Ureter (tissue), 1 donor: ENCODE results near the gene BUB1. TPM values are rescaled to one million over a fixed set of nuclear protein-coding genes. Genes with fewer than 3 reads are reported as not detected.
"Not testable (repeated sequence)": the region's sequence is repeated elsewhere in the genome, so short reads cannot be mapped to it uniquely, and the experiment has no call there.

Experiments
- DNase-seq: peaks from one replicate; pipeline ENCODE4 v3.0.0-alpha.2; 2020; ENCODE audit warnings: low spot score
- total RNA-seq: library from RNA; stranded (reverse); gene quantifications from one replicate; pipeline ENCODE4 v1.2.4, GENCODE V29; 2023
- donor health status: DM: yes; HTN: yes; CAD: no.

BUB1 gene
- total RNA-seq, 1 donor from 2014 or later: 1.4 TPM

DNA sequence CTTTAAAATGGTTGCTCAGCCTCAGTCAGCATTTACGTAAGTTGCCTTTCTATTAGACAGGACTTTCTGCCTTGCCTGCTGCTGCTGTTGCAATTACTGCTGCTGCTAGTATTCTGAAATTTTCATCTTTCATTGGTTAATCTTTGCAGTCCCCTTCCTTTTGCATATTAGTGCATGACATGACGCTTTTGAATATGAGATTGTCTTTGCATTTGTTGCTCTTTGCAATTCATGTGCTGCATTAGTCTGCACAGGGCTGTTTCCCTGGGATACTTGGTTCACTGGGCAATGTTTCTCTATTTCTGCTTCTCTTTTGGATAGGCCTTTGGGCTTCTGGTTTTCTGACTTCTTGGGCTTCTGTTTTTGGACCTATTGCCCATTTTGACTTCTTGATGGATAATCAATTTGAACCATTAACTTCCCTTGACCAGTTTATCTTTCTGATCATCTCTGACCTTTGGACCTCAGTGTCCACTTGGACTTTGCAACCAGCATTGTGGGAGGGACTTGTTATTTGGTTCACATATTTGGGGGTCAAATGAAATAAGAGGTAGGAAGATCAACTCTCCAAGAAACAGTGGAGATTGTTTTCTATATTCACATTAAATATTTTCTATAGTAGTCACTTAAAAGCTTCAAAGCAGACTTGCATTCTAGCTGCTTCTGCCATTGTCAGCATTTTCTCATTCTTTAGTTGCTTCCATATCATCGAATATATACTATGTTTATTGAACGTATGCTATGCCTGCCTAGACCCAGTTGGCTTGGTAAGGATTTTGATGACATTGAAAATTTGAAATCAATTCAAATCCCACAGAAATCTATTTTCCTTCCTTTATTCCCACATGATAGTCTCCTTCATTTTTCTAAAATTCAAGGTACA lies 12.5 kb upstream of the BUB1 start:
- DNase-seq: no peak

DNA sequence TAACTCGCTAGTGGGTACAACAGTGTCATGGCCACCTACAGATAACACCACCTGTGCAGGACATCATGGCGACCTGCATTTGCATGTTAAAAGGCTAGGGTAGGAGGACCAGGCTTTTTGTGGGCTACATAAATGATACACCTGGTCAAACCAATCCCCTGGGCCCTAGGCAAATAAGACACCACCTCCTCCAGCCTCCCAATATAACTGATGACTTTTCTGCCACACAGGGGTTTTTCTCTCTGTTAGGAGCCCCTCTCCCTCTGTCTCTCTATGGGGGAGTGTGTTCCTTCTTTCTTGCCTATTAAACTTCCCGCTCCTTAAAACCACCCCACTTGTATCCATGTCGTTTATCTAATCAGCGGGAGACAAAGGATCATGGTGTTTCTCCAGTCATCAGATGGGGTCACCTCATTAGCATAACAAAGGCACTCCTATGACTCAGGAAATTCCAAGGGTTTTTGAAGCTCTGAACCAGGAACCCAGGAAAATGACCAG lies 10.8 kb upstream of the BUB1 start:
- DNase-seq: no peak

DNA sequence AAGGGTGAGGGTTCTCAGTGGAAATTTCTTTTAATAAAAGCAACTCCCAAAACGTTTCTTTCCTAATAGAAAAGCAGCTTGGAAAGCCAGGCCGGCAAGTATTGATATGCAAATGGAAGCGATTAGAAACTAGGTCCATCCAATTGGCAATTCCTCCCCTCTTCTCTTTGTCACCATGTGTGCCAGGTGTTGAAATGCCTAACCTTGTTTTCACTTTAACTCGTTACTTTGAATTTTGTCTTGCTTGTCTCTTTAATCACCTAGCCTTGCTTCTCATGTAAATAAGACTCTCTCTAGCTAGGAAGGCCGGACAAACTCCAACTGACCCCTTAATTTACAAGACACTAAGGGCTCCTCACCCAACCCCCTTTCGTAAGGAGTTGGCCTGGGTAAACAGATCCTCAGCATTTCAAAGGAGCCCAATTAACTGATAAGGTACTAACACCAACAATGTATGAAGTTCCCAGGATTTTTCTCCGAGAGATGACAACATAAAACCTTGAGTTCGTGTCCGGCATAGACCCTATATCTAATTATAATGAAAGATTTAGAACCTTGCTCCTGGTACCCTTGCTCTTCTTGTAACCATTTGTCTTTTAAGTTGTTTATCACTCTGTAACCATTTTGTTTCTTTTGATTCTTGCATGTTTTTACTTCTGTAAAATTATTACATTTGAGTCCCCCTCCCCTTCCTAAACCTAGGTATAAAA lies 10.1 kb upstream of the BUB1 start:
- DNase-seq: not testable (repeated sequence)

DNA sequence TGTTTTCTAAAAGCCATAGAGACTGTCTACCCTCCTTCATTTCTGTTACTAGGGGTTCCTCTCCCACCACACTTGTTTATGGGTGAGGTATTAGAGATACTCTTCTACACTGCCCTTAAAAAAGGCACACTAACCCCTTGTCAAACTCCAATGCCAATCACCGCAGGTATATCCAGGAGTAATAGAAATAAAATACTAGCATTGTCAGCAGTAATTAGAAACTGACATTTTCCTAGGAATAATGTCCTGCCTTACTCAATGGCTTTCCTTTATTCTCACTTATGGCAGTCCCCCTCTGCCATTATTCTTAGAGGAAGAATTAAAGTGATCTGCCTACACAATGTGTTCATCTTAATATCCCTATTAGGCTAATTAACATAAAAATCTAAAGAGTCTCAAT lies 5.0 kb upstream of the BUB1 start:
- DNase-seq: no peak

DNA sequence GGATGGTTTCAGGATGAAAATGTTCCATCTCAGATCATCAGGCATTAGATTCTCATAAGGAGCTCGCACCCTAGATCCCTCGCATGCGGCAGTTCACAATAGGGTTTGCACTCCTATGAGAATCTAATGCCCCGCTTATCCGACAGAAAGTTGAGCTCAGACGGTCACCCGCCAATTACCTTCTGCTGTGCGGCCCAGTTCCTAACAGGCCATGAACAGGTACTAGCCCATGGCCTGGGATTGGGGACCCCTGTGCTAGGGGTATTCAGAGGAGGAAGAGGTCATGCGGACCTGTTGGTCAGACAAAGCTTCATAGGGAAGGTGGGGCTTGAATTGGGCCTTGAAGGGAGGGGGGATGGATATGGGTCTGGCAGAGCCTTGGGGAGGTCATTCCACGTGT lies 4.4 kb upstream of the BUB1 start:
- DNase-seq: no peak

GRCh38 chr2:110680709-110681108 lies 2.8 kb upstream of the BUB1 start:
- DNase-seq: no peak

GRCh38 chr2:110679865-110680264 lies 2.0 kb upstream of the BUB1 start:
- DNase-seq: no peak

DNA sequence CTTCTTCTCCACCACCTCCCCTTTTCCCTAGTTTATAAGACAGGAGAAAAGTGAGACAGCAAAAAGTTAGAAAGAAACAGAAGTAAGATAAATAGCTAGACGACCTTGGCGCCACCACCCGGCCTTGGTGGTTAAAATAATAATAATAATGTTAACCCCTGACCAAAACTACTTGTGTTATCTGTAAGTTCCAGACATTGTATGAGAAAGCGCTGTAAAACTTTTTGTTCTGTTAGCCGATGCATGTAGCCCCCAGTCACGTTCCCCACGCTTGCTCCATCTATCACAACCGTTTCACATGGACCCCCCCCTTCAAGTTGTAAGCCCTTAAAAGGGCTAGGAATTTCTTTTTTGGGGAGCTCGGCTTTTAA lies 1.5 kb upstream of the BUB1 start:
- no peak for DNase-seq

DNA sequence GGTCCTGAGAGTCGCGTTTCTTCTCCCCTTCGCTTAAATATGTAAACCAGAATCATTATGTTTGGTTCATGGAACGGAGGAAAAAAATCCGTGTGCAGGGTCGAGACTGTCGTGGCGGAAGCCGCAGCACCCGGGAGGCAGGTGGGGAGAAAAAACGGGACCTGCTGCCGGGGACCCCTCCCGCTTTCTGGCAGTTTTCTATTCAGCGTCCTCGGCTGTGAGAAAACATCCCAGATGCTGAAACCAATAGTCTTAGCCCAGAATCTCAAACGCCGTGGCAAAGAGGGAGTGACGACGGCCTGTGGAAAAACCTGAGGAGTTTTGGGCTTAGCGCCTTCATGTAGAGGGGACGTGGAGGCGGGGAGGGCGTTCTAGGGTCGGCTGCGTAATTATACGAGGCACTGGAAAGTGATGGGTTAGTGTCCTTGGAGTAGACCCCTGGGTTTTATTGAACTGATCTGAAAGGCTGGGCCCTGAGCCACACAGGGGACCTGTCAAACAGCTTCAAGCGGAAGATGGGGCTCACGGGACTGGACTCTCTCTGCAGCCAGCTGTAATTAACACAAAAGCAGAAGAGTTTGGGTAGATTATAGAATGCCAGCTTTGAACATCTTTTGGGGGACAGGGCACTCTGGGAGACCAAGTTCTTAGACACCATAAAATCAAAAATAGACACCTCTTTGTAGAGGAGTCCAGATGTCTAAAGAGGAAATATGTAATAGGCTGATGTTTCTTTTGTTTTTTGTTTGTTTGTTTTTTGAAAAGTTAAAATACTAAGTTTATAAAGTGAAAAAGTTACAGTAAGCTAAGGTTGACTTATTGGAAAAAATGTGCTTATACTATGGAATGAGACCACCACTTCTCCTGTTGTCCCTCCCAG lies 834 bp upstream of the BUB1 start:
- DNase-seq: no peak

DNA sequence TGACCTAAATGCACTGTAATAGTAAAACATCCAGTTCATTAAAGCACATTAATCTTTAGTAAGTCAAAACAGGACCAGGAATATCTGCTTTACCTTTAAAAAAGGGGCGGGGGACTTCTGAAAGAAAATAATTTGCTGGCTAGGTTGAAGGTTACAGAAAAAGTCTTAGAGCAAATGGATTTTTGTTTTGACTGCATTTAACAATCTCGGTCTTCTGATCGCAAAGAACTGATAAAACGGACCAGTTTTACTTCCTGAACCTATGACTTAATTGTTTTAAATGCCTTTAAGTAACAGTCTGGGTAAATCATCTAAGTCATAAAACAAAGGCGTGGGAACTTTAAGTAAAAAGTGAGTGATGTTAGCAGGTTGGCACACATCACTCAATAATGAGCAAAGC lies 783 bp downstream of the BUB1 start:
- no peak for DNase-seq

DNA sequence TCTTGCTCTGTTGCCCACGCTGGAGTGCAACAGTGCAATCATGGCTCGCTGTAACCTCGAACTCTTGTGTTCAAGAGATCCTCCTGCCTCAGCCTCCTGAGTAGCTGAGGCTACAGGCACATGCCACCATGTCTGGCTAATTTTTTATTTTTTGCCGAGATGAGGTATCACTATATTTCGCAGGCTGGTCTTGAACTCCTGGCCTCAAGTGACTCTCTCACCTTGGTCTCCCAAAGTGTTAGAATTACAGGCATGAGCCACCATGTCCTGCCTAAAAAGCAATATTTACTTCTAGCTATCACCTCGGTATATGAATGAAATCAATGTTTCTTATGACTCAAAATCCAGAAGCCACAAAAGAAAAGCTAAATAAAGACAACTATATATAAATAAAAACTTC lies 2.2 kb downstream of the BUB1 start:
- DNase-seq: no peak

DNA sequence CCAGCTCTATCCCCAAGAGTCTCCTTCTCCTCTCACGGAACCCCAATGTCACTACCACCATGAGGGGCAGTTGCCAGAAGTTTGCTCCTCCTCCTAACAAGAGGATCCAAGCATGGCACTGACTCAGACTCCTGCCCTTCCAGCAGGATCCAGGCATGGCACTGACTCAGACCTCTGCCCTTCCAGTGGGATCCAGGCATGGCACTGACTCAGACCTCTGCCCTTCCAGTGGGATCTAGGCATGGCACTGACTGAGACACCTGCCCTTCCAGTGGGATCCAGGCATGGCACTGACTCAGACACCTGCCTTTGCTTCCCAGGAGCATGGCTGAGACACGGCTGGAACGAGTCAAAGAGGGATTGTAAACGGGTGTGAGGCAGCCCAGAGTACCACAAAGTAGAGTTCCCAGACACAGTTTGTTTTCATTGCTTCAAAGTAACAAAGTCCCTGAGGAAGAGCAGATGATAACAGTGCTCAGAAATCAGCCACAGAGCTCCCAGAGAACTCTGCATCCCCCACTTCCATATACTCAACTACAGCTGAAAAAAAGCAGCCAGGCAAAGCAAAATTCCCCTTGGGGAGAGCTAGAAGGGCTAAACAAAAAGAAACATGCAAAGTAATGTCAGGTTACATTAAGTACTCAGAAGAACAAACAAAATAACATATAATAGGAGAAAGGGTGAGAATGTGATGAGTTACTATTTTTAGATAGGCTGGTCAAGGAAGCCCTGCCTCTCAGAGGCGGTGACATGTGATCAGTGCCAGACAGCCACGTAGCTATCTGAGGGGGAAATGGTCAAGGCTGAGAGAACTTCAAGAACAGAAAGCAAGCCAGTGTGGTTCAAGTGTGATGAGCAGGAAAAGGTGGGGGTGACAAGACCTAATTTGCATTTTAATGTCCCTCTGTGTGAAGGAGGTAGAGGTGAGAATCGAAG lies 3.0 kb downstream of the BUB1 start:
- DNase-seq: no peak

- DNase-seq: no peak
Observed at GRCh38 chr2:110673201-110673600, 4.7 kb downstream of the BUB1 start.

DNA sequence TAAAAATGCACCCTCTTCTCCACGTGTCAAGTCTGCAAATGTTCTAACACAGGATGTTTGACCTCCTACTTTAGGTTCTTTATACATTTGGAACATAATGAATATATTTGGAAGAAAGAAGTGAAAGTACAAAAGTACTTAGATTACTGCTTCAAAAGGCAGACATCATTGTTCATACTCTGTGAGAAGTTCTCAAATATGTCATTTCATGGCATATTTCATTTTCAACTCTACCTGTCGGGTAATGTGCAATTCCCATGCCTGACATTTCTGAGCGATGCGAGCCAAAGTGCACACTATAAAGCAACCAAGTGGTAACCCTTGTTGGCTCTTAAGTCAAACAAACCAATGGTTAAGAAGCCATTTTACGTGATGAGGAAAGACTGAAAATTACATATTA lies 7.0 kb downstream of the BUB1 start:
- DNase-seq: no peak

DNA sequence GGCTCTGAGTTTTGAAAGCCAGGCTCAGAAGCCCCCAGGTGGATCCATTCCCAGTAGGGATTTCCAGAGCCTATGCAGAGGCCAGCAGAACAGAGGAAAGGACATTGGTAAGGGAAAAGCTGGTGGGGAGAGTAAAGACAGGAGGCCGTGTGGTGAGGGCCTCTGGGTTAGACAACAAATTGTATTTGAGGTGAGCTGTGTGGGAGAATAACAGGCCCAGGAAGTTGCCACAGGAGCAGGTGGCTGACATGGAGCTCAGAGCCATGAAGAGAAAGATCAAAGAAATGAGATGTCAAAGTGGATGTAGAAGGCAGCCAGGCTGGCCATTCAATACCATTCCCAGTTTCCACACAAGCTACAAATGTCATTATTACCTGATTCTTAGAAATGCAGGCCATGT lies 8.8 kb downstream of the BUB1 start:
- no peak for DNase-seq

DNA sequence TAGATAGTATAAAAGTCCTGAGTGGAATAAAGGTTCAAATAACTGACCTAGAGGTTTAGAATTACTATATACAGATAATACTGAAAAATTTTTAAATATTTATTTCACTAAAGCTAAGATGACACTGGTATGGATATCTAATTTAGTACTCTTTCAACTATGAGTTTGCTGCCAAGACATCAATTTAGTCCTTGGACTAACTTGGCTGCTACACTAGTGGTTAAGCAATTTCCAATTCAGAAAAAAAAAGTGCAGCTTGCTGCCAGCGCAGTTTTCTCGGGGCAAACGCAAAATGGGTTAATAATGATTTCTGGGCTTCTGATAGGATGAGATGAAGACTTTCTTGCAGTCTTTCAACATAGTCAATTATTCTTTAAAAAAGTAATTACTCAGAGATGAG lies 10.8 kb downstream of the BUB1 start:
- DNase-seq: no peak

GRCh38 chr2:110664135-110664534 lies 13.7 kb downstream of the BUB1 start:
- no peak for DNase-seq

- DNase-seq: no peak
Observed at GRCh38 chr2:110662560-110662959, 15.3 kb downstream of the BUB1 start.

- DNase-seq: no peak
Observed at GRCh38 chr2:110660558-110660957, 17.3 kb downstream of the BUB1 start.

- no peak for DNase-seq
Observed at GRCh38 chr2:110659248-110659647, 18.6 kb downstream of the BUB1 start.

GRCh38 chr2:110657724-110658305 lies 20.0 kb downstream of the BUB1 start:
- DNase-seq: no peak
